RWPE1 (cell line): Measurements from ENCODE around the gene GAPT.

Experiments
- CTCF ChIA-PET: fragments of 350-600 bp; sonication (Branson Sonifier 250); formaldehyde crosslinking; extraction: SDS; loops from one replicate; lab custom pipeline; 2021; lab: Yijun Ruan, JAX
- POLR2A ChIA-PET: fragments of 400-600 bp; formaldehyde crosslinking; extraction: SDS; loops from one replicate; lab custom pipeline; 2020; ENCODE audit warnings: antibody characterized with exemption; ENCODE audit not compliant: low non-redundant PET; lab: Yijun Ruan, JAX
- DNase-seq: peaks from one replicate; pipeline ENCODE4 v3.0.0; 2012; ENCODE audit warnings: low spot score
- H3K27ac ChIP-seq: fragments of 450-650 bp; 2 replicates; pipeline ENCODE4 v1.5.1; 2017
- TF ChIP-seq, protein P1 (sequence below): fragments of 450-650 bp; conservative IDR thresholded peaks from 2 replicates; pipeline ENCODE4 v1.5.1; 2017; ENCODE audit warnings: low read depth, mild to moderate bottlenecking

Gene GAPT

DNA sequence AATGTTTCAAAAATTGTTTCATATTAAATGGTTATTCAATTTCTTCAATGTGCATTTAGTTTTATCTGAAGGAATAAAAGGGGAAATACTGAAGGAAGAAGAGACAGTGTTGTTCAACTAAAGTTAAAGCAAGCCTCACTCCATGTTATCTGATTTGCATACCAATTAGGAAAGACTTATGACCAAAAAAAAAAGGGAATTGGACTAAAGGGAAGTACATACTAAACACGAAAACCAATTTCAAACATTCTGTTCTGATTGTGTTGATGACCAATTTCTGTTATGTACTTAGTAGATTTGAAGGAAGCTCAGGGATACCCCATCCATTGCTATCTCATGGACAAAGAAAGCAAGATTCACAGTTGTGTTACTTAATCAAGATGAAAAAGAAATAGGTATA is 4.9 kb upstream of the GAPT start:
- POLR2A ChIA-PET = no interaction called here
- TF ChIP-seq, protein P1, sequence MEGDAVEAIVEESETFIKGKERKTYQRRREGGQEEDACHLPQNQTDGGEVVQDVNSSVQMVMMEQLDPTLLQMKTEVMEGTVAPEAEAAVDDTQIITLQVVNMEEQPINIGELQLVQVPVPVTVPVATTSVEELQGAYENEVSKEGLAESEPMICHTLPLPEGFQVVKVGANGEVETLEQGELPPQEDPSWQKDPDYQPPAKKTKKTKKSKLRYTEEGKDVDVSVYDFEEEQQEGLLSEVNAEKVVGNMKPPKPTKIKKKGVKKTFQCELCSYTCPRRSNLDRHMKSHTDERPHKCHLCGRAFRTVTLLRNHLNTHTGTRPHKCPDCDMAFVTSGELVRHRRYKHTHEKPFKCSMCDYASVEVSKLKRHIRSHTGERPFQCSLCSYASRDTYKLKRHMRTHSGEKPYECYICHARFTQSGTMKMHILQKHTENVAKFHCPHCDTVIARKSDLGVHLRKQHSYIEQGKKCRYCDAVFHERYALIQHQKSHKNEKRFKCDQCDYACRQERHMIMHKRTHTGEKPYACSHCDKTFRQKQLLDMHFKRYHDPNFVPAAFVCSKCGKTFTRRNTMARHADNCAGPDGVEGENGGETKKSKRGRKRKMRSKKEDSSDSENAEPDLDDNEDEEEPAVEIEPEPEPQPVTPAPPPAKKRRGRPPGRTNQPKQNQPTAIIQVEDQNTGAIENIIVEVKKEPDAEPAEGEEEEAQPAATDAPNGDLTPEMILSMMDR = no peak
- CTCF ChIA-PET = interaction anchor here (0.6 to 2.2 kb wide), 3 partner anchors 10 to 671 kb away, joined by 3 to 11 read pairs (median 6); no protein-coding TSS in a partner anchor

DNA sequence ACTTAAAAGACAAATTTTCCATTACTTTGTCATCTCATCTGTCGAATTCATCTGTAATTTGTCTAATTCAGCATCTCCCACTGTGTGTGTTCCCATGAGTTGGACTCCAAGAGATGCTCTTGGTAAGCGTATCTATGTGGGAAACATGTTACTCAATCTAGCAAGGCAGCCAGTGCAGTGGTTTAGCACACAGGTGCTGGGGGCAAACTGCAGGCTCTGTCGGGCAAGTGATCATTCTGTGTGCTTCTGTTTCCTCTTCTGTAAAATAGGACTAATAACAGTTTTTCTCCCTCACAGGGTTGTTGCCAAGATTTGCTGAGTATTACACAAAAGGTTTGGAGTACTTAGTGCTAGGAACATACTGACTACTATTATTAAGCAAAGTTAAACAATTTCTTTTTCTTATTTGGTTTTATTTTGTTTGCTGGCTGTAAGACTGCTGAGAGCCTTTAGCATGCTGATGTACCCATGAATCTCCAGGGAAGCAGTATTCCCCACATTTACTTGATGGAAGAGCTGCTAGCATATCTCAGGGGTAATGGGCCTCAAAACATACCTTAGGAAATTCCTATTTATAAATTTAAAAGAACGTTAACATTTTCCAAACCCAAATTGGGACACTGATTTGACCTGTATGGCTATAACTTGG is 709 bp upstream of the GAPT start:
- CTCF ChIA-PET = no interaction called here
- TF ChIP-seq, protein P1 = no peak
- POLR2A ChIA-PET = no interaction called here
- no peak overlapping the region for H3K27ac ChIP-seq
- no peak for DNase-seq

More for the DNA sequence above, 4.9 kb upstream of the GAPT start:
- DNase-seq = no peak
- no peak overlapping the region for H3K27ac ChIP-seq

DNA sequence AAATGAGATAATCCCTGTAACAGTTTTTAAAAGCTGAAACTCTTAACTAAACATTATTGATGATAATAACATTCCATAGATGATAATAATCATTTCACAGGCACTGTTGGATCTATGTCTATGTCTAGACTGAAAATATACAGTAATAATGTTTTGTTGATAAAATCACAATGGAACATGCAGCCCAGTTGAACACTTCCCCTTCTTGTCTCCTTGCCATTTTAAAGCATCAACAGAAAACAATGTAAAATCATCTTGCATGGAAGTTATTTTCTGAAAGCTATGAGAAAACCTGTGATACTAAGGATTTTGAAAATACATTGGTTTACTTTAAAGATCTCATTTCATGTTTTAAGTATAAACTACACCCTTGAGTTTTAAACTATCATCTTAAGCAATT is 1.9 kb downstream of the GAPT start:
- ChIA-PET POLR2A (no interaction called here), CTCF (no interaction called here)
- DNase-seq = no peak
- H3K27ac ChIP-seq = no peak overlapping the region
- TF ChIP-seq, protein P1 = no peak

DNA sequence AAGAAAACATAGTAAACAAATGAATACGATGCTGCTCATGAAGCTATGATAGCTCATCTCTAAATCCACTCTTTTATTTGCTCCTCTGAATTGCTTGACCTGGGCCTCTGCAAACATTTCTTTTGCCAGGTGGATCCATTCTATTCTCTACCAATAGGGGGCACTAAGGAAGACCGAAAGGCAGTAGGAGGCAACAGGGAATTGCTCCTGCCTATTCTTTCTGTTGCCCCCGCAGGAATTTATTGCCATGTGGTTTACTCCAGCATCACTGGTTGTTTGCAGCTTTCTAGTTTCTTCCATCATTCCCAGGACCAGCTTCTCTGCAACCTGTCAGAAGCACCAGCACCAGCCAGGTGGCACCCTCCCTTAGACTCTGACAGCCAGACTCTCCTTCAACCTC is 5.3 kb downstream of the GAPT start:
- CTCF ChIA-PET = interaction anchor here (0.6 to 1.0 kb wide), 4 partner anchors 10 to 353 kb away, joined by 3 to 6 read pairs (median 4); no protein-coding TSS in a partner anchor

DNA sequence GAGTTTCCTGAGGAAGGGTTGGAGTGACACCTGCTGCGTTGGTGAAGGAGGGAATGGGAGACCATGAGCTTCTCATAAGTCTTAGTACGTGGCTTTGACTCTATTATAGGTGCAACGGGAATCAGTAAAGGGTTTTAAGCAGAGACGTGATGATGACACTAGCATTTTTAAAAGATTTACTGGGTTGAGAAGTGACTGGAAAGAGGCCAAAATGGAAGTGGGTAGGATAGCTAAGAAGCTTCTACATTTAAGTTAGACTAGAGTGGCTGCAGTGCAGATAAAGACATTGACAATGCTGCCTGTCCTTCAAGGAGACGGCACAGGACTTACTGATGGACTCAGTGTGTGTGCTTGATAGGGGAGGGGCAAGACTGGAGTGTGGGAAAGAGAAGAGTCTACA is 6.2 kb downstream of the GAPT start:
- POLR2A ChIA-PET = no interaction called here
- TF ChIP-seq, protein P1 = no peak
- H3K27ac ChIP-seq = no peak overlapping the region
- no peak for DNase-seq
- CTCF ChIA-PET = no interaction called here

More for the DNA sequence above, 5.3 kb downstream of the GAPT start:
- POLR2A ChIA-PET = no interaction called here
- no peak for DNase-seq
- TF ChIP-seq, protein P1 = no peak
- H3K27ac ChIP-seq = no peak overlapping the region

DNA sequence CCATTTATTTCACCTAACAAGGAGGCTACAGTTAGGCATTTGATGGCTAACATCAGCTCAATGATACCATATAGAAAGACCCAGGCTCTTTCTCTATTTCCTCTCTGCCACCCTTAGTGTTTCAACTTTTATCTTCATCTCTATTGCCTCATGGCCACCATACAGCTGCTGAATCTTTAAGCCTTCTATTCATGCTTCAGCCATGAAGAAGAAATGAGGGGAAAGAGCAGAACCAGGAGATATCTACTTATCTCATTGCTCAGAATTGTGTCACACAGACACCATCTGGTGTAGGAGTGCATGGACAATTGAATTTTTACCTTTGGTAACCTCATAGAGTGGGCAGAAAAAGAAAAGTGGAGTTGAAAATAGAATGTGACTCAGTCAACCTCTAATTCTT is 6.7 kb downstream of the GAPT start:
- ChIA-PET CTCF (interaction anchor here (2.3 kb wide), 1 partner anchor 351 kb away, joined by 10 read pairs; no protein-coding TSS in a partner anchor), POLR2A (no interaction called here)
- no peak overlapping the region for H3K27ac ChIP-seq
- TF ChIP-seq, protein P1 = no peak
- DNase-seq = no peak
